ENCODE measurements around the gene MESP1. TPM values are rescaled to one million over a fixed set of nuclear protein-coding genes. Genes with fewer than 3 reads are reported as not detected.

The MESP1 gene
- polyA plus RNA-seq, 3 donors, result 0.04 to 1.2 (median 0.06) TPM

DNA sequence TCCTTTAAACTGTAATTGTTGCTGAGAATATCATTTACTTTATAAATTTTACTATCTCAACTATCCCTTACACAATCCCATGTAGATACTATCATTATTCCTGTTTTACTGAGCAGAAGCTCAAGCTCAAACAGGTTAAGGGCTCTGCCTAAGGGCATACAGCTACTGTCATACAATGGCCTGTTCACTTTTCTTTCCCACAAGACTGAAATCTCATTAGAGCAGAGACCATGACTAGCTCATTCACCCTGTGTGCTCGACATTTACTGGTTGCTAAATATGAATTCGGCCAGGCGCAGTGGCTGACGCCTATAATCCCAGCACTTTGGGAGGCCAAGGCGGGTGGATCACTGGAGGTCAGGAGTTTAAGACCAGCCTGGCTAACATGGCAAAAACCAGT, 23.4 kb upstream of the MESP1 start:
- Mint-ChIP-seq H3K4me3 (no peak overlapping the region), H3K4me1 (peaks cover 9% of the 10 kb centered on the region), H3K27ac (no peak overlapping the region), H3K27me3 (ENCODE audit: low read depth in 3 of 3) (peaks cover 2 to 8% (median 6%) of the 10 kb centered on the region in 3 donors), H3K36me3 (peaks cover 0 to 3% of the 10 kb centered on the region in 2 donors), H3K9me3 (no peaks in the 10 kb centered on the region)
- TF ChIP-seq, protein P1, sequence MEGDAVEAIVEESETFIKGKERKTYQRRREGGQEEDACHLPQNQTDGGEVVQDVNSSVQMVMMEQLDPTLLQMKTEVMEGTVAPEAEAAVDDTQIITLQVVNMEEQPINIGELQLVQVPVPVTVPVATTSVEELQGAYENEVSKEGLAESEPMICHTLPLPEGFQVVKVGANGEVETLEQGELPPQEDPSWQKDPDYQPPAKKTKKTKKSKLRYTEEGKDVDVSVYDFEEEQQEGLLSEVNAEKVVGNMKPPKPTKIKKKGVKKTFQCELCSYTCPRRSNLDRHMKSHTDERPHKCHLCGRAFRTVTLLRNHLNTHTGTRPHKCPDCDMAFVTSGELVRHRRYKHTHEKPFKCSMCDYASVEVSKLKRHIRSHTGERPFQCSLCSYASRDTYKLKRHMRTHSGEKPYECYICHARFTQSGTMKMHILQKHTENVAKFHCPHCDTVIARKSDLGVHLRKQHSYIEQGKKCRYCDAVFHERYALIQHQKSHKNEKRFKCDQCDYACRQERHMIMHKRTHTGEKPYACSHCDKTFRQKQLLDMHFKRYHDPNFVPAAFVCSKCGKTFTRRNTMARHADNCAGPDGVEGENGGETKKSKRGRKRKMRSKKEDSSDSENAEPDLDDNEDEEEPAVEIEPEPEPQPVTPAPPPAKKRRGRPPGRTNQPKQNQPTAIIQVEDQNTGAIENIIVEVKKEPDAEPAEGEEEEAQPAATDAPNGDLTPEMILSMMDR (IDR thresholded peaks at IDR 0.05), result no peak
- no peaks in the 10 kb centered on the region for H3K9me3 ChIP-seq (replicated peaks in 1 of 2; ENCODE audit: control insufficient read depth in 1 of 2, insufficient read depth in 1 of 2, low read length in 2 of 2)
- no peaks in the 10 kb centered on the region for H3K36me3 ChIP-seq (replicated peaks in 1 of 2; ENCODE audit: control insufficient read depth in 1 of 2, insufficient read depth in 2 of 2, low read length in 2 of 2)
- H3K79me2 ChIP-seq (ENCODE audit: insufficient read depth, low read length), result no peaks in the 10 kb centered on the region
- no peak overlapping the region for H2AFZ ChIP-seq (ENCODE audit: insufficient read depth, low read depth, low read length, poor library complexity, severe bottlenecking)
- intact Hi-C loops (cut with micrococcal nuclease), result no loop called here
- H4K20me1 ChIP-seq (ENCODE audit: insufficient read depth, low read length), result no peaks in the 10 kb centered on the region
- H3K4me3 ChIP-seq (replicated peaks in 1 of 3; ENCODE audit: low read depth in 2 of 3, low read length in 3 of 3), result no peak overlapping the region
- peaks cover 0 to 11% of the 10 kb centered on the region in 2 donors for H3K27me3 ChIP-seq (ENCODE audit: control insufficient read depth in 2 of 2, insufficient read depth in 2 of 2, low read length in 2 of 2)
- DNase-seq, result no peak
- H3K9ac ChIP-seq (ENCODE audit: insufficient read depth, low read length, poor library complexity, severe bottlenecking), result no peak overlapping the region
- H3K4me1 ChIP-seq (ENCODE audit: control insufficient read depth in 1 of 2, insufficient read depth in 2 of 2, low read length in 2 of 2), result peaks cover 12 to 19% of the 10 kb centered on the region in 2 donors
- no peak overlapping the region for H3K27ac ChIP-seq (ENCODE audit: low read depth in 1 of 2, low read length in 2 of 2)
- H3K4me2 ChIP-seq (replicated peaks; ENCODE audit: extremely low read depth, low read length, poor library complexity, severe bottlenecking), result no peak overlapping the region
- WGBS (ENCODE audit: insufficient coverage), result 100% methylated on average over 5 of the region's 5 CpGs

DNA sequence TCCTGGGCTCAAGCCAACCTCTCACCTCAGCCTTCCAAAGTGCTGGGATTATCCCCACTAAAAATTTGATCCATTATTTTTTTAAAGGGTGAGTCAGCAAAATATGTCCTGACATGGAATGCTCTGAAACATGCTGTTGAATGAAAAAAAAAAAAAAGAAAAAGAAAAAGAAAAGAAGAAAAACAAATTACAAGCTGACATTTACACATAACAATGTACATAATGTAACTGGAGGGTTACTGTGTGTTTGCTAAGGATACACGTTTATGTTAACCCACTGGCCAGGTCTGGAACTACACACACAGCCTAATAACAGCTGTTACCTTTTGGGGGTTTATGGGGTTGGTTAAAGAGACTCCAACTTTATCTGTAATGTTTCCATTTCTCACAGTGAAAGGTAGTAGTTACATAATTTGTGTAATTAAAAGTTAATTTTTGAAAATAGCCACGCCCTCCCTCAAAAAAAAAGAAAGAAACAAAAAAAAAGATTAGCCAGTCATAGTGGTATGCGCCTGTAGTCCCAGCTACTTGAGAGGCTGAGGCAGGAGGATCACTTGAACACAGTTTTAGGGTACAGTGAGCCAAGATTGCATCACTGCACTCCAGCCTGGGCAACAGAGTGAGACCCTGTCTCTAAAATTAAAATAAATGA, 22.0 kb upstream of the MESP1 start:
- Histone ChIP-seq H3K4me3 (replicated peaks in 1 of 3; ENCODE audit: low read depth in 2 of 3, low read length in 3 of 3) (no peak overlapping the region), H2AFZ (ENCODE audit: insufficient read depth, low read depth, low read length, poor library complexity, severe bottlenecking) (no peak overlapping the region), H3K27me3 (ENCODE audit: control insufficient read depth in 2 of 2, insufficient read depth in 2 of 2, low read length in 2 of 2) (peaks cover 0 to 11% of the 10 kb centered on the region in 2 donors), H3K79me2 (ENCODE audit: insufficient read depth, low read length) (no peaks in the 10 kb centered on the region), H3K4me2 (replicated peaks; ENCODE audit: extremely low read depth, low read length, poor library complexity, severe bottlenecking) (no peak overlapping the region), H3K4me1 (ENCODE audit: control insufficient read depth in 1 of 2, insufficient read depth in 2 of 2, low read length in 2 of 2) (peaks cover 12 to 19% of the 10 kb centered on the region in 2 donors), H3K27ac (ENCODE audit: low read depth in 1 of 2, low read length in 2 of 2) (no peak overlapping the region), H4K20me1 (ENCODE audit: insufficient read depth, low read length) (no peaks in the 10 kb centered on the region), H3K9ac (ENCODE audit: insufficient read depth, low read length, poor library complexity, severe bottlenecking) (no peak overlapping the region), H3K36me3 (replicated peaks in 1 of 2; ENCODE audit: control insufficient read depth in 1 of 2, insufficient read depth in 2 of 2, low read length in 2 of 2) (no peaks in the 10 kb centered on the region), H3K9me3 (replicated peaks in 1 of 2; ENCODE audit: control insufficient read depth in 1 of 2, insufficient read depth in 1 of 2, low read length in 2 of 2) (no peaks in the 10 kb centered on the region)
- H3K27me3 Mint-ChIP-seq (ENCODE audit: low read depth in 3 of 3), result peaks cover 3 to 6% (median 6%) of the 10 kb centered on the region in 3 donors
- TF ChIP-seq, protein P1 (IDR thresholded peaks at IDR 0.05), result no peak
- intact Hi-C loops (cut with micrococcal nuclease), result no loop called here
- H3K27ac Mint-ChIP-seq, result no peak overlapping the region
- H3K4me1 Mint-ChIP-seq, result peaks cover 13% of the 10 kb centered on the region
- no peak overlapping the region for H3K4me3 Mint-ChIP-seq
- WGBS (ENCODE audit: insufficient coverage), result no CpG with 5 or more reads among the region's 3 CpGs
- peaks cover 0 to 3% of the 10 kb centered on the region in 2 donors for H3K36me3 Mint-ChIP-seq
- no peaks in the 10 kb centered on the region for H3K9me3 Mint-ChIP-seq
- DNase-seq, result no peak

Data from CD14-positive monocyte (primary cell).